Fibroblast of mammary gland (primary cell): Measurements from ENCODE around the gene C3orf18.

Source experiments
- DNase-seq: peaks from one replicate; pipeline ENCODE4 v3.0.0-alpha.2; 2010; ENCODE audit warnings: low read depth
- H3K4me3 ChIP-seq: 2 replicates; pipeline ENCODE4 v1.5.1; 2011; ENCODE audit warnings: low read depth, mild to moderate bottlenecking, low read length, moderate library complexity; ENCODE audit not compliant: control insufficient read depth
- TF ChIP-seq, protein P1 (sequence below): conservative IDR thresholded peaks from 2 replicates; pipeline ENCODE4 v1.5.1; 2011; ENCODE audit warnings: low read depth, low read length, inconsistent platforms; ENCODE audit not compliant: control insufficient read depth, insufficient read depth

The C3orf18 gene

DNA sequence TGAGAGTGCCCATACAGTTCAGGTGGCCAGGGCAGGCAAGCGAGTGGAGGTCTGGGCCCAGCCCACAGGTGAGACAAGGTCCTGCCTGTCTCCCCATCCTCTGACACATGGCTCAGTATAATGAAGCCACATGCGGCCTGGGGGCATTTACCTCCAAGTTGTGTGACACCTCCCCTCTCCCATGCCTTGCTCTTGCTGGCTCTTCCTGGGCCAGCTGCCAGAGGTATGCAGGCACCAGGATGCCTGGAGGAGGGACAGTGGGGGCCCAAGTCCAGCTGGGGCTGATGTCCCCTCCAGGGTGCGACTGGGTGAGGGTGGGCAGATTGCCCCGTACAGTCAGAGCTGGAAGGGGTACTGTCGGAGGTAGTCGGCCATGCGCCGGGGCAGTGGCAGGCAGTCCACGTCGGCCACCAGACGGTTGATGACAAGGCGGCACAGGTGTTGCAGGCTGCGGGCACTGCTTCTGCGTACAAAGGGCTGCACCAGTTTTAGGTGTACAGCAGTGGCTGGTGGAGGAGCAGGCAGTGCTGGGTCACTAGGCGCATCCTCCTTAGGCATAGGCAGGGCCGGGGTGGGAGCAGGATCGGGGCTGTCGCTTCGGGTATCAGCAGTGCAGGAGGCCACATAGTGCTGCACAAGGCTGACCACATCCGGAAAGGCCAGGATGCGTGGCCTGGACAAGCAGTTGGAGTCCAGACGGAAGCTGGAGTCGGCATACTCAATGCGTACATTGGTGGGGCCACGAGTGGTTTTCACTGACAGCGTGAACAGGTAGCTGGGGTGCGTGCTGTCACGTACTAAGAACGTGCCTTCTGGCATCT is 39.9 kb upstream of the C3orf18 start:
- no peak for DNase-seq
- TF ChIP-seq, protein P1, sequence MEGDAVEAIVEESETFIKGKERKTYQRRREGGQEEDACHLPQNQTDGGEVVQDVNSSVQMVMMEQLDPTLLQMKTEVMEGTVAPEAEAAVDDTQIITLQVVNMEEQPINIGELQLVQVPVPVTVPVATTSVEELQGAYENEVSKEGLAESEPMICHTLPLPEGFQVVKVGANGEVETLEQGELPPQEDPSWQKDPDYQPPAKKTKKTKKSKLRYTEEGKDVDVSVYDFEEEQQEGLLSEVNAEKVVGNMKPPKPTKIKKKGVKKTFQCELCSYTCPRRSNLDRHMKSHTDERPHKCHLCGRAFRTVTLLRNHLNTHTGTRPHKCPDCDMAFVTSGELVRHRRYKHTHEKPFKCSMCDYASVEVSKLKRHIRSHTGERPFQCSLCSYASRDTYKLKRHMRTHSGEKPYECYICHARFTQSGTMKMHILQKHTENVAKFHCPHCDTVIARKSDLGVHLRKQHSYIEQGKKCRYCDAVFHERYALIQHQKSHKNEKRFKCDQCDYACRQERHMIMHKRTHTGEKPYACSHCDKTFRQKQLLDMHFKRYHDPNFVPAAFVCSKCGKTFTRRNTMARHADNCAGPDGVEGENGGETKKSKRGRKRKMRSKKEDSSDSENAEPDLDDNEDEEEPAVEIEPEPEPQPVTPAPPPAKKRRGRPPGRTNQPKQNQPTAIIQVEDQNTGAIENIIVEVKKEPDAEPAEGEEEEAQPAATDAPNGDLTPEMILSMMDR: no peak
- H3K4me3 ChIP-seq: no peak overlapping the region

GRCh38 chr3:50606596-50606995 is 39.0 kb upstream of the C3orf18 start:
- H3K4me3 ChIP-seq: no peak overlapping the region
- no peak for DNase-seq
- TF ChIP-seq, protein P1: no peak

- TF ChIP-seq, protein P1: no peak
- H3K4me3 ChIP-seq: no peak overlapping the region
- DNase-seq: no peak
Observed at GRCh38 chr3:50605901-50606326, 38.4 kb upstream of the C3orf18 start.

DNA sequence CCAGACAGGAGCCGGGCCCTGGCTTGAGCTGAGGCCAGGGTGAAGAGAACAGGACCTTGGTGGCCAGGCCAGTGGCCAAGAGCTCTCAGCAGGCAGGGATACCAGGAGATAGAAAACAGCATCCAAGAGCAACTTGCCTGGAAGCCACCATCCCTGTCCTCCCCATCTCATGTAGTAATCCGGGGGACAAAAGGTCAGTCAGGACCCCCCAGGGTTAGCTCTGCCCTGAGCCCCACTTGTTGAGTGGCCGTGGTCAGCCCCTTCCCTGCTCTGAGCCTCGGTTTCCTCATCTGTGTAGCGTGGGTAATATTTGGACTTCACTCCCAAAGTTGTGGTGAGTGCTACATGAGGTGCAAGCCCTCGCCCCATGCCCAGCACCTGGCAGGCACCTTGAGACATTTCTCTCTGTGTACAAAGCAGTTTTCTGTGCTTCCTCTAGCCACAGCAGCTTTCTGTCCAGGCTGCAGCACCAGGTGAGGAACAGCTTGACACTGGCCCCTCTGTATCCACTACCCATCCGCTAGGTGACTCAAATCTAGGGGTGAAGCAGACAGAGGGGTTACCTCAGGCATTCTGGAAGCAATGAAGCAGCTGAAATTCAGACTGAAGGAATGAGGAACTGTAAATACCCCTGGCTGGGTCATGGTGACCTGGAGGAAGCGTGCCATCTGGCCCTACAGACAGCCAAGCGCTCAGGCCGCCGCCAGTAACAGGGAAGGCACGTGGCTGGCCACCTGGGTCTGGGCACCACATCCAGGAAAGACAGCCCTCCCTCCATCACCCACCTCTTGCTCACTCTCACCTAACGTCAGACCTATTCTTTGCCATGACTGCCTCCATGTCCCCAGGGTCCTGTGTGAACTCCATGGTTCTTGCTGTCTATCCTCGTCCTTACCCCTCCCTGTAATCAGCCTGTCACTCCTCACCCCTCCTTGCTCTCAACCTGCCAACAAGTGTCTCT is 37.4 kb upstream of the C3orf18 start:
- TF ChIP-seq, protein P1: no peak
- DNase-seq: no peak
- H3K4me3 ChIP-seq: no peak overlapping the region

DNA sequence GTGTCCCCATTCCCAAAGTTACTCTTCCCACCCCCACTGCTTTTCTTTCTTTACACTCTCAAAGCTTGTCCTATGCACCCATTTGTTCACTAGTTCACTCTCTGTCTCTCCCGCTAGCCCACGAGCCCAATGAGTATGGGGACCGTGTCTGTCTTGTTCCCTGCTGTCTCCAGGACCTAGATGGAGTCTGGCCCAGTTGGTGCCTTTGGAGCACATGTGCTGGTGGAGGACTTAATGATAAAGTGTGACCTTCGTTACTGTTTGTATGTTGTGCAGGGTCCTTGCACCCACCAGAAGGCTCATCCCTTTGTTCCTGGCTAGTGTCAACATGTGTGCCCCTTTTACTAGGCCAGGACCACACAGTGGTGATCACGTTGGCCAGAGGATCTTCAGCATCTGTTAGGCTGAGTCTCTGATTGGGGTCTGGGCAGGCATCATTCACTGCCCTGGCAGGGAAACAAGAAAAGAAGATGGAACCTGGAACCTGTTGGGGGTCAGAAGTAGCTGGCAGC is 36.6 kb upstream of the C3orf18 start:
- TF ChIP-seq, protein P1: no peak
- no peak overlapping the region for H3K4me3 ChIP-seq
- no peak for DNase-seq

DNA sequence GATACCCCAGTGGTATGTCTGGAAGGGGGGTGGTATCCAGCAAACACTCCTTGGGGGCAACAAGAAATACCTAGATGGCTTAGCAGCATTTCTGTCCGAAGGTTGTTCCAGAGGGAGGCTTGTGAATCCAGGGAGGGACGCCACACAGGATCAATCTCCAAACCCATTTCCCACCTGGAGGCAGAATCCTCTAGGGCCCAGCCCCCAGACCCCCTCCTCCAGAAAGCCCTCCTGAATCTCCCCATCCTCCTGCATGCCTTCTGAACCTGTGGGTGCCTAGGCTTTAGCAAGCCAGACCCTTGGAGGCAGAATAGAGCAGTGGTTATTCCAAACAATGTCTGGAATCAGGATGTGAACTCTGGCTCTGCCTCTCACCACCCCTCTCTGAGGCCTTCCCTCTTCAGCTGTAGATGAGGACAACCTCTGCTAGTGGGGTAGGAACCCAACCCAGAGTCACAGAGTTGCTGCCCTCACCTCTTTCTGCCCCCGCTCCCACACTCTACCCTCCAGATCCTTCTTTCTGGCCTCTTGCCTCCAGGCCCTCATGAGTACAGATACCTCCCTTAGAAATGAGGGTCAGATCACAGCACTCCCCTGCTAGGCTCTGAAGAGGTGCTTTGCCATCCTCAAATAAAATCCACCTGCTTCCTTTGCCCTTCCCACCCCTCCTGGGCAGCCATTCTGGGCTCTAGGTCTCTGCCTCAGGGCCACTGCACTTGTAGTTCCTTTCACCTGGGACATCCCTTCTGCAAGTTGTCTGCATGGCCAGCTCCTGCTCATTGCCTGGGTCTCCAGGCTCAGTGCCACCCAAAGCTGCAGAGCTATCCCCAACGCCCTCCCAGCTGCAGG is 35.9 kb upstream of the C3orf18 start:
- no peak overlapping the region for H3K4me3 ChIP-seq
- DNase-seq: no peak
- TF ChIP-seq, protein P1: no peak
